HG03097 (cell line): Measurements from ENCODE around the gene HNRNPLL.
"Not testable (repeated sequence)": the region's sequence is repeated elsewhere in the genome, so short reads cannot be mapped to it uniquely, and the experiment has no call there.

Experiments used
- ATAC-seq: cut with Tn5 transposase; IDR thresholded peaks from one replicate; pipeline ENCODE4 v1.9.1; 2021; ENCODE audit not compliant: unreplicated experiment, low FRiP score

Gene HNRNPLL

GRCh38 chr2:38620282-38620977 is 17.7 kb upstream of the HNRNPLL start:
- ATAC-seq, result no peak

GRCh38 chr2:38619458-38620164 is 16.9 kb upstream of the HNRNPLL start:
- no peak for ATAC-seq

DNA sequence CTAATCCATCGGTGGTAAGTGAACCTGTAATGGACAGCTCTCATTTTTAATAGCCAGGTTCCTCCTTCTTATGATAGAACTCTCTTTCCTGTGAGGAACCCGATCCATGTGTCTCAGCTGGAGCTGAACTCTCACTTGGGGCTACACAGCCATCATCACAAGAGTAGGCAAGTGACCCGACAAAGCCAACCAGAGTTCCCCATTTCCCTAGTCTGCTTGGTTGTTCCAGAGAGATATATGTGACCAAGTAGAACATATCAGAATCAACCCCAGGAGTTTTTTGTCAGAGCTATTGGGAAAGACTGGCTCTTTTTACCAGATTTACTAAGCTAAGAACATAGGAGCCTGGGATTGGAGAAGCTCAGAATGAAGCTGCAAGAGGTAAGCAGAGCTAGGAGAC is 14.6 kb upstream of the HNRNPLL start:
- ATAC-seq, result no peak

- no peak for ATAC-seq
Observed at GRCh38 chr2:38615237-38615636, 12.5 kb upstream of the HNRNPLL start.

GRCh38 chr2:38613849-38614213 is 11.1 kb upstream of the HNRNPLL start:
- no peak for ATAC-seq

DNA sequence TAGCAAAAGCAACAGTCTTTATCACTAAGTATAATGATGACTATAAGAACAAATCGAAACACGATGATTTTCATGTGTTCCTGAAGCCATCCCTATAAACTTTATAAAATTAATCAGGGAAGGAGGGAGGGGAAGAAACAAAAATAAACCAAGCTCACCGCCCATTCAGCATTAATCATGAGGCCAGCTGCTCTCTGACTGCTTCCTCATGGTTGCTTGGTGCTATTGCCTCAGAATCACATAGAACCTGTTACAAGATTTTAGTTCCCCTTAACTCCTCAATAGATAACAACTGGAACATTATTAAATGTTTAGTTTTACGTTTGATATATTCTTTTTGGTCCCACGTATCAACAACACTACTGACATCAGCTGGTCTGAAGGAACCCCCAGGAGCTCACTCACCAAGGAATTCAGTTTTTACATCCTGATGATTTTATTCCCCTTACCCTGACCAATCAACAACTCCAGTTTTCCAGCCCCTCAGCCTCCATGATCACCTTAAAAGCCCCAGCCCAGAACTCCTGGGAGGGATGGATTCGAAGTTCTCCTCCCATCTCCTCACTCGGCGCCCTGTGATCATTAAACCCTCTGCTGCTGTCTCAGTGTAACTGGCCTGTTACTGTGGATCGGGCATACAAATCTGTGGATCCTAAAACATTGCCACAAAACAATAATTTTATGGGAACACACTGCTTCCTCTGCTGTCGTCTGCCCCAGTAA is 10.6 kb upstream of the HNRNPLL start:
- ATAC-seq, result no peak

DNA sequence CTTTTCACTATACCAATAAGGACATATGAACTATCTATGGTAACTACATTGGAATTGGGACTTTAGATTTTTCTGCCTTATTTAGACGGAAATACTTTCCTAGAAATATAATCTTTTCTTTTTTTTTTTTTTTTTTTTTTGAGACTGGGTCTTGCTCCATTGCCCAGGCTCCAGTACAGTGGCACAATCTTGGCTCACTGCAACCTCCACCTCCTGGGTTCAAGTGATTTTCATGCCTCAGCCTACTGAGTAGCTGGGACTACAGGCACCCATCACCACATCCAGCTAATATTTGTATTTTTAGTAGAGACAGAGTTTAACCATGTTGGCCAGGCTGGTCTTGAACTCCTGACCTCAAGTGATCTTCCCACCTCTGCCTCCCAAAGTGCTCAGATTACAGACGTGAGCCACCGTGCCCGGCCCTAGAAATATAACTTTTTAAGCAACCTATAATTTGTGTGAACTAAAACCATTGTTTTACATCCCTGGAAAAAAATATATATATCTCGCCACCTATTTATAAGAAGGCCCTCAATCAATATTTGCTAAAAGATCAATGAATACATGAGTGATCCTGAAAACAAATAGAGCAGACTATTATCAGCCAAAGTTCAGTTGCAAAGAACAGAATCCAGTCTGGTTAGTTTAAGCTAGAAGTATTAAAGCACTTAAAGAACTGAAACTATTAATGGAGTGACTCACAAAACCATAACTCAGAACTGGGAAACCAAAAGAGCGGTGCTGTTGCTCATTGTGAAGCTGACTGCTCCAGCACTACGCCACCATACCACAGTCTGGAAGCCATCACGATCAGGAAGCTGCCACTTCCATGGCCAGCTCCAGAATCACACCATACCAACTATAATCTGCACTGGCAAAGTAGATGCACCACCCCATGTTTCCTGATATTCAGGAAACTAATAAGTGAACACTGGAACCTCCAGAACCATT is 8.4 kb upstream of the HNRNPLL start:
- ATAC-seq, result peak; percentile 46

DNA sequence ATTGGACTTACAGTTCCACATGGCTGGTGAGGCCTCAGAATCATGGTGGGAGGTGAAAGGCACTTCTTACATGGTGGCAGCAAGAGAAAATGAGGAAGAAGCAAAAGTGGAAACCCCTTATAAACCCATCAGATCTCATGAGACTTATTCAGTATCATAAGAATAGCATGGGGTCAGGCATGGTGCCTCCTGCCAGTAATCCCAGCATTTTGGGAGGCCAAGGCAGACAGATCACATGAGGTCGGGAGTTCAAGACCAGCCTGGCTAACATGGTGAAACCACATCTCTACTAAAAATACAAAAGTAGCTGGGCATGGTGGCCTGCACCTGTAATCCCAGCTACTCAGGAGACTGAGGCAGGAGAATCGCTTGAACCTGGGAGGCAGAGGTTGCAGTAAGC is 6.5 kb upstream of the HNRNPLL start:
- ATAC-seq, result not testable (repeated sequence)

DNA sequence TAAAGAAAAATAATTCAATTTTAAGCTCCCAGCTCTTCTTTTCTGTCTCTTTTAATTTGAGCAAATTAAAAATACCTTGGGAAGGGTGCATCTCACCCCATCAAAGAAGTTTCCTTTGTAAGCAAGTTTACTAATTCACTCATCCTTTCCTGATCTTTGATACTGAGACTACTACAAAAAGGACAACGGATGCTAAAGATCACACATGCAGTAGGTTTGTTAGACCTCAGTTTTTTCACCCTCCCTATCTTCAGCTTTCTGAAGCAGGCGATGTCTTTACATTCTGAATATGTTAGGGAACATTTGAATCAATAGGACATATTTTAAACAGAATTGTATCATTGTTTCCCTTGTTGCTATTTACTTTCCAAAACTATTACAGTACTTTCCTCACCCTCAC is 6.0 kb upstream of the HNRNPLL start:
- ATAC-seq, result no peak

DNA sequence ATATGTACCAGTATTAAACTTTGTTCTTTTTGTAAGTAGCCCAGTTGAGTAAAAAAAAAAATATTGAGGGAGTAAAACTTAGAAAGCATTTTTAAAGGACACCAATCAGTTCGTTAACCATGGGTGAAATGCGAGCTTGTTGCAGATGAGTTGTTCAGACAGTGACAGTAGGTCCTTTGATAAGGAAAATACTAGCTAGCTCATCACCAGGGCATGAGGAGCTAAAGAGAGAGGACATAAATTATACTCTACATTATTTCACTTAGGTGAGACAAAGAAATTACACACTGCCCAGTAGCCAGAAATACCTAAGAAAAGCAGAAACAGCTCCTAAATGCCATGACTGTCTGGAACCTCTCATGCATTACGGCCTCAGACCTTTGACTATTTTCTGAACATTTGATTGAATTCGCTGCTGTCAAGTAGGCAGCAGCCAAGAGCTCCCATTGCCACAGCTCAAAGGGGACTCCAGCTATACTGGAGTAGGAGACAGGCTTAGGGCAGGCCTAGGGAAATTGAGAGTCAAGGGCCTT is 2.6 kb upstream of the HNRNPLL start:
- ATAC-seq, result no peak

DNA sequence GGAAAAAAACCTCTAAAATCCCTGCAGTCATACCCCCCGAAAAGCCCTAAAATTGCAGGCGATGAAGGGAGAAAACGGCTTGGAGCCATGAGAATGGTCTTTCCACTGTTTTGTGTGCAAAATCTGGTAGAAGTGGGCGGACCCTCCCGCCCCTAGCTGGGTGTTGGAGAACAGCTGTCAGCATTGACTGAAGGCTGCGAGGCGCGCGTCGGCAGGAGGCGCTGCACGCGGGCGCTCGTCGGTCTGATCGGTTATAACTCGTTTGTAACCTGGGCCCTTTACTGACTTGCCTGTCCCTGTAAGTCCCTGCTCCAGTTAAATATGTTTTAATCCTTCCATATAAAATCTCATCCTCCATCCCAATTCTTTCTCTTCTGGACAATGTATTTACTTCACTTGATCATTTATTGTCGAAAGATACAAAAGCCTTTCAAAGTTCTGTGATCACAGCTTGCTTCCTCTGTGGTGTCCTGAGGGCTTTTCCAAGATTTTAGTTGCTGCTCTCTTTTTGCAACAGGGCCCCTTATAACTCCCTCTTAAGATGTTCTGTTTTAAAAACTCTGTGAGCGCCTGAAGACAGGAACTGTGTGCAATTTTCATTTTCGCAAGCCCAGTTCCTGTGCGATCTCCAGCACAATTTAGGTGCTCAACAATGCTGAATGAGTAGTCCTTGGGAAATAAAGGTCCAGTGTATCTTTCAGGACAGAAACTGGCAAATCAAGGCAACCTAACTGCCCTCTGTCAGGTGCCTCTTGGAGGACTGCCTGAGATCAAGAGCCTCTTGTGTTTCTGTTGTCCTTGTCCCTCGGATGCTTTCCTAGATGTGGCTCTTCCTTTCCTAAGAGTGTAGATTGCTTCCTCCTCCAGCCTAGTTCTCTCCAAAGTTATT is 918 bp upstream of the HNRNPLL start:
- ATAC-seq, result peak; percentile 24

DNA sequence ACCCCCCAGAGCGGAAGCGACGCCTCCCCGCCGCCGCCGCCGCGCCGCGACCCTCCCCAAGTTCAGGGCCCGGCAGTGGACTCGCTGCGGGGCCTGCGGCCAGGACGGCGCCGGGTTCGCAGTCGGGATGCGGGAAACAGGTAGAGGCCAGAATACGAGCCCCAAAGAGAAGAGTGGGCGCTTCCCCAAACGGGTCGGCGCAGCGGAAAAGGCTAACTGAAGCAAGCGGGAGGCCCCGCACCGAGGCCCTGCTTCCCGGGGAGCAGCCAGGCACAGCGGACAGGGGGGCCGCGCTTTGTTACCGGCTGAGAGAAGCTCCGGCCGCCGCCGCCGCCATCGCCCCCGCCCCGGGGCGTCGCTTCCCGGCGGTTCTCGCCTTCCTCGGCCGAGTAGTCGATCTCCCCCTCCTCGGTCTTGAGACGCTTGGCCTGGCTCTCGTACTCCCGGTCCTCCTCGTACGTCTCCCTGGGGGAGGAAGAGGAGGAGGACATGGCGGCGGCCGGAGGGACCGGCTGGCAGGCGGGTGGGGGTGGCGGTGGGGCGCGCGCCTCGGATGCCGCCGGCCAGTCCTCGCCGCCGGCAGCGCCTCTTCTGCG is 494 bp downstream of the HNRNPLL start:
- no peak for ATAC-seq

- no peak for ATAC-seq
Observed at GRCh38 chr2:38601463-38602135, 1.1 kb downstream of the HNRNPLL start.

- ATAC-seq, result no peak
Observed at GRCh38 chr2:38600921-38601455, 1.7 kb downstream of the HNRNPLL start.

- ATAC-seq, result no peak
Observed at GRCh38 chr2:38600242-38600891, 2.4 kb downstream of the HNRNPLL start.

DNA sequence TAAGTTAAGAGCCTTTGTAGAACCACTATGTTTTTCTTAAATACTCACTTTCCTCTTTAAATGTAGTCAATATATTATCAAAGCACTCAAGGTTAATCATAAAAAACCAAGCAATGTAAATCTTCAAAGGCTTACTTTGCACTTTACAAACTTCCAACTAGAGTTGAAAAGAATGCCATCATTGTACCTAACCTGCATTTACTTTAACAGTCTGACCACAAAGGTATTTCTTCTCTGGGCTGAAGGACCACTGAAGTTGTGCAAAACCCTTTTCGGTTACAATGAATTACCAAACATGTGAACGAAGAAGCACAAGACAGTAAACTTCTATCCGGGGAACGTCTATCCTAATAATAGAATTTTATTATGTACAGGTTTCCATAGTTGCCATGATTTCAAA is 3.0 kb downstream of the HNRNPLL start:
- no peak for ATAC-seq

DNA sequence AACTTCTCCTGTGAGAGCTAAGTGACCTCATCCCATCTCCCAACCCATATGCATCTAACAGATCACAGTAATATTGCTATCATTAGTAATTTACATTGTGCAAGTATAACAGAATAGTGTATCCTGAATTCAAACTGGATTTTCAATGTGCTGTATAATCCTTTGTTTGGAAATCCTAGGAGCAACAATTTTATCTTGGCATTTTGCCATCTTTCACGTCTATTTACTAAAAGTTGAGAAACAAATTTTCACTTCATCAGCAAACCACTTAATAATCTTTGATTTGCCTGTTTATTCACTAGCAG is 3.8 kb downstream of the HNRNPLL start:
- ATAC-seq, result no peak
